HS-5 (cell line): ENCODE data around the gene CD34.
A peak's percentile ranks its signal among the peaks of the same experiment; 100 is the strongest.

Experiments used
- DNase-seq: peaks from one replicate; pipeline ENCODE4 v3.0.0-alpha.2; 2012; ENCODE audit warnings: low read depth

CD34 gene

DNA sequence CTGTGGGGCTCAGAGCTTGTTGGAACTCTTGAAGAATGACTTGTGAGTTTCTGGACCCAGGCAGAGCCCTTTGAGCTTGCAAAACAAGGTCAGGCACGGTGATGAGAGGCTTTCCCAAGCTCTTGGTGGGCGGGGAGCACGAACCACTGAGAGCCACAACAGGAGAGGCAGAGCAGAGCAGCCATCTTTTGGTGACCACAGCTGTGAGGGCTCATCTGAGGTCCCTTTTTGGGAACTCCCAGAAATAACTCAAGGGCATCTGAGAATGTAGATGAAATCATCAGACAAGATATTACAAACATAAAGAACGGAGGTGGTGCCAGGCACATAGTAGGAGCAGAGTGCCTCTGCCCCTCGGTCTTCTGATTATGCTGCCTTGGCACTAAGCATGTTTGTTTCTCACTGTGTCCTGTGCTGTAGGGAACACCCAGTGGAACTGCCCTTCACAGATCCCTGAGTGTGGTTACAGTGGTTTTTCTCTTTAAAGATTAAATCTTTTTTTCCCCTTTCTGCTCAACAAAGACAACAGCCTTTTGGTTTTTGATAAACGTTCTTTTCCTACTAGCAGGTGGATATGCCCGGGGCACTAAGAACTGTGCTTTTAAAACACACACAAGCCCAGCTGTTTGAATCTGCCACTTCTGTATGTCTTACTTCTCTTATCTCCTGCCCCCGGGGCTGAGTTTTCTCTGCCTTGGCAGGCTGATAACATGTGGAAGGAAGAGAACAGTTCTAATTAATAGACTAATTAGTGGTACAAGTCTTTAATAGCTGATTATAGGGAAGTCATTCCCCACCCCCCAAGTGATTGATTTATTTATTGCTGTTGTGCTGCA, 37.7 kb downstream of the CD34 start:
- DNase-seq: no peak

DNA sequence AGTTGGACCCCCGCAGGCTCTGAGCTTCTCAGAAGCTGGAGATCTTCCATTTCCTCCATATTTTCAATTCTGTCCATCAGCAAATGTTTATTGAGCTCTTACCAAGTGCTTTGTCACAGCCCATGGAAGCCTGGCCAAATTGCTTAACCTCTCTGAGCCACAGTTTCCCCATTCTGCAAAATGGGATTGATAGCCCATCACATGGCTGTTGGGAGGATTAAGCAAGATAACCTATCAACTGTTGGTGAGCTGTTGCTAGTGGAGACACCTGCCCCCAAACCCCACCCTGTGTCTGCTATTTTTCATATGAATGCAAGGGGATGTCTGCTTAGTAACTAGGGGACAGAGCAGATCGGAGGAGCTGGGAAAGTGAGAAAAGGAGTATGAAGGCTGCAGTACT, 38.3 kb downstream of the CD34 start:
- DNase-seq: no peak

DNA sequence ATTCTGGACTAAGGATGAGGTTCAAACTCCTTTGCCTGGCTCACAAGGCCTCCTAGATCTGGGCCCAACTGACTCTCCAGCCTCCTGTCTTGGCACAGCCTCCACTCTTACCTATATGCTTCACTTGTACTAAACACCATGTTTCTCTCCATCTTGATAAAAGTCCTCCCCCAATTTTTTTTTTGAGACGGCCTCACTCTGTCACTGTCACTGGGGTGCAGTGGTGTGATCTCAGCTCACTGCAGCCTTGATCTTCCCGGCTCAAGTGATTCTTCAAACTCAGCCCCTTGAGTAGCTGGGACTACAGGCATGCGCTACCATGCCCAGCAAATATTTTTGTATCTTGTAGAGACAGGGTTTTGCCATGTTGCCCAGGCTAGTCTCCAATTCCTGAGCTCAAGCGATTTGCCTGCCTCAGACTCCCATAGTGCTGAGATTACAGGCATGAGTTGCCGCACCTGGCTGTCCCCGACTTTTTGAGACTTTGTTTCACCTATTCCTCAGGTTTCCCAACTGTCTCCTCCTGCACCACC, 39.7 kb downstream of the CD34 start:
- DNase-seq: no peak

DNA sequence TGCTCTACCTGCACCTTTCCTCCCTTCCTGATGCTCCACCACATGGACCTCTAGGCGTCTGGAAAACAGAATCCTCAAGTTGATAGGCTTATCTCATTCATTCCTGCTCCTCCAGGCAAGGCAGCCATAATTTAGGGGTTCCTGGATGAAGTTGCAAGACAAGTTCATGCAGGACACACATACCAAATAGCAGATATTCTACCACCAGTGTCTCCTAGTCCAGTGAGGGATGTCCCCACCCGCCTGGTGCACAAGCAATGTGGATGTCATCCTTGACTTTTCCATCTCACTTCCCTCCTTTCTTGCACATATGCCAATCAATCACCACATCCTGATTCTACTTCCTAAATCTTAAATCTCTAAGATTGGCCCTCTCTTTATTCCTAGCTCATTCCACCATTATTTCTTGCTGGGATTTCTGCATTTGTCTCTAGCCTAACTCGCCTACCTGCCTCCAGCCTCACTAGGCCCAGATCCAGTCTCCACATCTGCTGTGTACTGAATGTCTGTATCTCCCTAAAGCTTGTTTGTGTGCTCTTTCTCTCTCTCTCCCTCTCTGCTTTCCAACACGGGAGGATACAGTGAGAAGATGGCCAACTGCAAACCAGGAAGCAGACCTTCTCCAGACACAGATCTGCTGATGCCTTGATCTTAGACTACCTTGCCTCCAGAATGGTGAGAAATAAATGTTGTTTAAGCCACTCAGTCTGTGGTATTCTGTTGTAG, 40.5 kb downstream of the CD34 start:
- no peak for DNase-seq

DNA sequence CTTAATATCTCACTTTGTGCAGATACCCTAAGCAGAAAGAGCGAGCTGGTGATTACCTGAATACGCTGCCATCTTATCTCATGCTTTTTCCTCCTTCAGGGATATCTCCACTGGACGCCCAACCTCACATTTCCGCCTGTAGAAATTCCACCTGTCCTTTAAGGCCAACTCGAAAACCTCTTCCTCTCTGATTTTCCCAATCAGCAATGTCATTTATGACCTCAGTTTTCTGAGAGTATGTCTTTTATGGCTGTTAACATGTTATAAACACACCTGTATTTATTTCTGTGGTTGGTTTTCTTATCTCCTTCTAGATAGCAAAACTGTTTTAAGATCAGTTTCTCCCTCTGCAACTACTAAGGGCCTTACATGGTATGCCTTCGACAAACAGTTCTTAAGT, 41.1 kb downstream of the CD34 start:
- no peak for DNase-seq

DNA sequence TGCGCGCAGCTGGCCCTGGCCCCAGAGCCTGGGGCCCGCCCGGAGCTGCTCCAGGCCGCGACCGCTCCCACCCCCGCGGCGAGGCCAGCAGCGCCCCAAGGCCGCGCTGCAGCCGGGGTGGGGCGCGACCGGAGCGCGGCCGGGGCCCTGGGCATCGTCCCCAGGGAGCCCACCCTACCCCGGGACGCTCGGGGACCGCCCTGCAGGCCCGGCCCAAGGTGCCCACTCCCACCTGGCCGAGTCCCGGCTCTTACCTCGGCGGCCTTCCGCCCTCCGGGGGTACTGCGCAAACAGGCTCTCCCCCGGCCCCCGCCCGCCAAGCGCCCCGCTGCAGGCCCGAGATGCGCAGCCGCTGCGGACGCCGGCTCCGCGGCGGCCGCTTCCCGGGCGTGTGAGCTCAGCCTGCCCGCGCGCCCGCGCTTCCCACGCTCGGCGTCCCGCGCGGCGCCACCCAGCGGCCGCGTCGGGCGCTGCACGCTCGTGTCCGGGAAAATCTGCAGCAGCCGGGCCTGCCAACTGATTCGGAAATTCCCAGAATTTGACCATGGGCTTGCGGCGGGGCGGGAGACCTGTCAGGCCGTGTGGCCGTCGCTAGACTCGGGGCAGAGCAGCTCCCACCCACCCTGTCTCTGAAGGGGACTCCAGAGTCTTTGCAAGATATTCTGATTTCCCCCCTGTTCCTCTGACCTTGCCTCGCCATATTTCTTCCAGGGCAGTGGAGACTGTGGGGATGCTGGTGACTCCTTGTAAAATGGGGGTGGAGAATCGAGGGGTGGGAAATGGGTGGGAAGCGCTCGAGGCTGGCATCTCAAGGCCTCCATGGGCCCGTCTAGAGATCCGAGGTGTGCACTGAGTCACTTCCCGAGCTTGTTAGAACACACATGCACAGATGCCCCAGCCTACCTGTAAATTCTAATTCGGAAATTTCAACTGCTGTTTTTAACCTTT, 41.9 kb downstream of the CD34 start:
- peak; percentile 36 for DNase-seq

DNA sequence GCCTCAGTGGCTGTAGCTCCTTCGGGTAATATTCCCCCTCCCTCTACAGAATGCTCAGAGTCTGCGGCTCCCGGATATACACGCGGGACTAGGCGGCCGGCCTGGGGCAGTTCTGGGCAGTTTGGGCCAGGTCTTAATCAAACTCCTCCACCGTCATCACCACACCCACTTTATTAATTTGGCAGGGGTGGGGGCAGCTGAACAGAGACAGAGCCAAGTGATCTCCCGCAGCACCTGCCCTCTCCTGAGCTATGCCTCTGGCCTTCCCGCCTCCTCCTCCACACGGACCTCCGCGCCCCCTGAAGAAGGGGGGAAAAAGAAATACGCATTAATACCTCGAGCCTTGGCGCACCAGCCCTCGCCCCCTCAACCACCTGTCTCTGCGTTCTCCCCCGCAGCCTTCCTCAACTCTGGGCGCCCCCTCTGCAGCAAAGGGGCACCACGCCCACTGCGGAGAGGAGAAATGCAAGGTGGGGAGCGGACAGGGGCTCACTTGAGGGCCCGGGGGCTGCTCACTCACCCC, 42.6 kb downstream of the CD34 start:
- no peak for DNase-seq

DNA sequence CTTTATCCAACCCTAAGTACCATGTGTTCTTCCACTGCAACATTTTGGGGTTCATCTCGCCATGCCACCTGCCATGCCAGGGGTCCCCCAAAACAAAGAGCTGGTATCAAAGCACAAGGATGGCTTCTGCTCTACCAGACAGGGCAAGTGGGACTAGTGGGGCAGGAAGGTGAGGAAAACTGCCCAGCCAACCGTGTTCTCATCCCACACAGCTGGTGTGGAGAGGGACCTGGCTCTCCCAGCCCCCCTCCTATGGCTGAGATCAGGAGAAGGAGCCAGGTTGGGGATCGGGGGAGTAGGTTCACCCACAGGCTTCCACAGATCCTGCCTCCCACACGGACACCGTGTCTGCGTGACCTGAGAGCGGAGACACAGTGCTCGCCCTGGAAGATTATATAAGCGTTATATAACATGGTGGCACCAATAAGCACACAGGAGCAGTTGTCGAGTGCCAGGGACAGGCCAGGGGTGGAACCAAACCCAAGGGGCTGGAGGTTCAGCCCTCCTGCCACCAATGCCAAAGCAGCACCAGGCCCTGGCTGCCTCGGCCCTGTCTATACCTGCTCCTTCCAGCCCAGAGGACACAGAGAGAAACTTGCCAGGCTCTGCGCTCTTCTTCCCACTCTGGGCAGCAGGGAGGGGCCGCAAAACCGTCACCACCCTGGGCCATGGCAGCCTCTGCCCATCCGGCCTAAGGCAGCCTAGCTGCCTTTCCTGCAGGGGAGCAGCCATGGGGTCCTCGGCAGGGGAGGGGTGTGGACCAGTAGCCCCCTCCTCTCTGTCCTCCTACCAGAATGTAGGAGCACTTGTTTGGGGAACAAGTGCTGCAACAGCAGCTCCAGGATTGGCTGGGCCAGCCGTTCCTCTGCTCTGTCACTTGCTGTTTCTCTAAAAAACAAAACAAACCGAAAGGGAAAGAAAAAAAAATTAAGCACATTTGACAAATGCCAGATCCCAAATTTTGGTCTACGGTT, 43.5 kb downstream of the CD34 start:
- DNase-seq: no peak

DNA sequence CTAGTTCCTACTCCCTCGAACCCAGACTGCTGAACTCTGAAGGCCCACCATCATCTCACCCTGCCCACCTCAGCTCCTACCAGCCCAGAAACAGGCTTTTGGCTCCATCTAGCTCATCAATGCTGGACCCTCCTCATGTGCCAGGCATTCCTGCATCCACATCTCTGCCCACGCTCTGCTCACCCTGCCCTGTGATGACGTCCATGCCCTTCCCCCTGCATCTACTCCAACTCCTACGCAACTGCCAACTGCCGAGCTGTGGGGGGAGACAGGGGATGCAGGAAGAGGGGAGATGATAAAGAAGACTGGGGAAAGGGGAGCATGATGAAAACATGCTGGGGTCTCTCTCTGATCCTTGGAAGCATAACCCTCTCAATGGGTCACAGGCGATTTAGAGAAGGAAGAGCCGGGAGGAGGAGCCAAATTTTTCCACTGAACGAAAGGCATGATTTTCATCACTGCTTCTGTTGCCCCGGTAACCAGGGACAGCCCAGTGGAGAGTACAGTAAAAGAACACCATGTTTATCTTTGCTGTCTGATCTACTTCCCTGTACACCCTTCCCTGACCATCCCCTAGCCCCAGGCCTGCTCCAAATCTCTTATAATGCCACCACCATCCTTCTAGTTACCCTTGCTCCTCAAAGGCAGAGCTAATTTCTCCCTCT, 44.3 kb downstream of the CD34 start:
- no peak for DNase-seq

DNA sequence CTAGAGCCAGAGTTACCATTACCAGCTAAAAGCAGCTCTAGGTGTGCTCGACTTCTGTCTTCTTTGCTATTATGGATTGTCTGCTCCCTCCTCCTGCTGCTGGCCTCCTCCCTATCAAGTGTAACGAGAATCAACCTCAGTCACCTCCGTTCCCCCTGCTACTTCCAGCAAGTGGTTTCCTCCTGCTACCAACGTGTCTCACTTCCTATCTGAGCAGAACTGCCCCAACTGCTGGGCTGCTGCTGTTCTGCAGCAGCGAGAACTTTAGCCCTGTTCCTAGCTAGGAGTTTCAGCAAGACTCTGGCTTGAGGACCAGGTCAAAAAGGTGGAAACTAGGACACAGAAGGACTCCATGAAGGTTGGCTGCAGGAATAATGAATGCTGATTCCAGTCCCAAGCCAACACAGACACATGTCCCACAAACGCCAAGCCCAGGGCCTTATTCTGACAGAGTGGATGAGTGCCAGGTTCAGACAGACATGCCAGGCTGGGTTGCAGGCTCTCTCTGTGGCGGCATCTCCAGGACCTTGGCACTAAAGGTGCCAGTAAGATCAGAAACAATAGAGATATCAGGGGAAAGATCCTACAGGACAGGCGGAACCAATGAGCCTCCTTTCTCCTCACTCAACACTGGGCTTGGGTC, 46.9 kb downstream of the CD34 start:
- no peak for DNase-seq

DNA sequence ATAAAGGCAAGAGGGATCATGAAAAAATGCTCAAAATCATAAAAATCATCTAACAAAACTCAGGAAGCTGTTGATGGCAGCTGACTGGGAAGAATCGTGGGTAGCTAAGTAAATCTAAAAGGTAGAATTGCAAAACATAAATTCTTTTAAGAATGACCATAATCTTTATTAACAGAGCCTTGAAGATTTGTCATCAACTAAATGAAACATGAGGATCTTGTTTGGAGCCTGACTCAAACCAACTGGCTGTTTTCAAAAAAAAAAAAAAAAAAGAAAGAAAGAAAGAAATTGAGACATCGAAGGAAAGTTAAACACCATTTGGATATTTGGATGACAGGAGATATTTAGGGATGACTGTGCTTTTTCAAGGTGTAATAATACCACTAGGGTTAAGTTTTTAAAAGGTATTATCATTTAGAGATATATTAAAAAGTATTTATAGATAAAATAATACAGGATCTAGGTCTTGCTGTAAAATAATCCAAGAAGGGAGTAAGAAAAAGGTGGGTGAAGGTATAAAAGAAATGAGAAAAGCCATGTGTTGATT, 48.6 kb downstream of the CD34 start:
- peak; percentile 19 for DNase-seq

DNA sequence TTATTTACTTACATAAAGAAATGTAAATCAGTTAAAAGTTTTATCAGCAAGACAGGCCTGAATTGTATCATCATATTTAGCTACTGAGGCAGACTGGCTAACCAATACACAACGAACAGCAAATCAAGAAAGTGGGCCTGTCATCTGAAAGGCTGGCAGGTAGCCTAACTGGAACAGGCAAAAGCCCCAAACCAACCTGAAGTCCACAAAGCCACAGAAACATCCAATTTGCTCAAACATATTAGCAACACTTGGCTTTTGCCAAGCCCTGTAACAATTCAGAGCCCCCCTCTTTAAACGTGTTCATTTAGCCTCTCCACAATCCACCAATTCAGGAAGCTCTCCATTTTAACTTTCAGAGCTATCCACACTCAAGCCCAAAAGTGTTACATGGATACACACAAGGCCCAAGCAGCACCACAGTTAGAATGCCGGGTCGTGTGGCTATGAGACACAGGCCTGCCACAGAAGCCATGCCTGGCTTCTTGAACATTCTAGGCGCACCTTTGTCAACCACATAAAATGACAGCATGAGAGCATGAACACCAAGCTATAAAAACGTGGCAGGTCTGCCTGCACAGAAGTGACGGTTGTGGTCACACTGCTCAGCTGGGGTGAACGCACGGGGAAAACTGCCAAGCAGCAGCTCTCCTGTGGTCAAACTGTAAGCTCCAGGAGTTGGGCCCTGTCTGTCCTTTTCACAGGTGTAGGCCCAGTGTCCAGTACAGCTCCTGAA, 49.3 kb downstream of the CD34 start:
- DNase-seq: no peak

DNA sequence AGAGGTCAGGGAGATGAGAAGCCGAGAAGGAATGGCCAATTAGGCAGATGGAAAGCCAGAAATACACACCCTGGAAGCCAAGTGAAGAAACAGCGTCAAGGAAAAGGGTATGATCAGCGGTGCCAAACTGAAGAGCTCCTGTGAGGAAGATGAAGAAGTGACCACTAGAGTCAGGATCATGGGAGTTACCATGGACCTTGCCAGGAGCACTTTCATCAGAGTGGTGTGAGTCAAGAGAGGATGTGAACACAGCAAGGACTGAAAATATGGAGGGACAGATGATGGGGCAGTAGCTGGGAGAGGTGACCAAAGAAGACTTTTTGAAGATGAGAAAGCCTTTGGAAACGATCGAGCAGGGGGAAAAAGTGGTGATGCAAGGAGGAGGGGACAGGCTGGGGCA, 50.4 kb downstream of the CD34 start:
- no peak for DNase-seq

DNA sequence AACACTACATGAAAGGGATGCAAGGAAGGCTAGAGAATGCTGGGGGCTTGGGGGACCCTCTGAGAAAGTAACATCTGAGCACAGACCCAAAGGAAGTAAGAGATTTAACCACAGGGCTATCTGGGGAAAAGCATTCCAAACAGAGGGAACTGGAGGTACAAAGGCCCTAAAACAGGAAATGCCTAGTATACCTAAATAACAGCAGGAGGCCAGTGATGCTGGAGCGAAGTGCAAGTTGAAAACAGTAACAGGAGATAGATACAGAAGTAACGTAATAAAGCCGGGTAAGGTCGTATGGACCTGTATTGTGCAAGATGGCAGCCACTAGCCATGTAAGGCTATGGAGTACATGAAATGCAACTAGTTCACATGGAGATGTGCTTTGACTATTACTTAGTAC, 52.1 kb downstream of the CD34 start:
- DNase-seq: no peak

DNA sequence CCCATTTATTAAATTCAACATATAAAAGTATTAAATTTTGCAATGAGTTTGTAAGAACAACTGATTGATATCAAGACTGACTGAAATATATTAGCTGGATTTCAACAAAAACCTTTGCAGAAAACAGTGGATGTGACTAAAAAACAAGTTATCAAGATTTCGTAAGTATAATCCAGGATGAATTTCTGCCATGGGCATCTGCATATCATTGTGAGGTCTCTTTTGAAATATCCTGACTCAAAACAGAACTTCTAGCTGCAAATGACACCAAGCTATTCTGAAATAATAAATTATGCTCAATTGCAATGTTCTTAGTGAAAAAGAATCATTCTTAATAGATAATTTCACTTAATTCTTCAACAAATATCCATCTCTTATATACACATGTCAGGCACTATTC, 52.6 kb downstream of the CD34 start:
- no peak for DNase-seq

DNA sequence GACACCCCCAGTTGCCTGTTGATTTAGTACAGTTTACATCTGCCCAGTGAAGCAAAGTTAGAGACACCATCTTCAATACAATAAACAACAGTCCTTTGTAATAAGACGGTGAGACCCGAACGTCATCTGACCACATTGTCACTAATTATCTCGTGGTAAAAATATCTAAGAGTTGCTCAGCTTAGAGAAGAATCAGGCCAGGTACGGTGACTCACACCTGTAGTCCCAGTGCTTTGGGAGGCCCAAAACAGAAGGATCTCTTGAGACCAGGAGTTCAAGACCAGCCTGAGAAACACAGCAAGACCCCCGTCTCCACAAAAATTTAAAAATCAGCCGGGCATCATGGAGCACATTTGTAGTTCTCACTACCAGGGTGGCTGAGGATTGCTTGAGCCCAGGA, 53.5 kb downstream of the CD34 start:
- no peak for DNase-seq

DNA sequence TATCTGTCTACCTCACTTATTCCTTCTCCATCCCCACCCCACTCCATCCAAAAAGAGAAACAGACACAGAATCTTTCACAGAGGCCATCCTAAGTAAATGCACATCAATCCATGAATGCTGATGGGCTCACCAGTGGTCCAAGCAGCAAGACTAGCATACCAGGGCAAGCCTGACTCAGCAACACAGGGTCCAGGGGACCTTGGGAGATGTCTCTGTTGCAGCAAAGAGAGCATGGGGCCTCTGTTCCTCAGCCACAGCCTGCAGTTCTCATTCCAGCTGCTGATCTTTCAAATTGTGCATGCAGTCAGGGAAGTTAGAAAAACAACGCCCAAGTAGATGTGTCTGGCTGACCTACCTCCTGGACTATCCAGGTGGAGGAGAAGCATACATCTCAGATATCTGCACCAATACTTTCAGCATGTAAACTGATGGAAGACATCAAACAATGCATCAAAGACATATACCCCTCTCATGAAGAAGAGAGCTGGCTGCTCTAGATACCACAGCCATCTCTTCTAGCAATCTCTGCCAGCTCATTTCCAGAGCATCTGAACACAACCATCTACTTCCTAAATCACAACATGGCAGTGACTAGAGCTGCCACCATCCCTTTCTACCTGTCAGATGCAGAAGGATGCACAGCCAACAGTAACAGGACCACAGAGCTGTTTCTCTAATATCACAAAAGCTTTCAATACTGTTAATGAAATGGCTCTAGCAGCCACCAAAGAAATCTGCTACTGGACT, 54.5 kb downstream of the CD34 start:
- DNase-seq: no peak

DNA sequence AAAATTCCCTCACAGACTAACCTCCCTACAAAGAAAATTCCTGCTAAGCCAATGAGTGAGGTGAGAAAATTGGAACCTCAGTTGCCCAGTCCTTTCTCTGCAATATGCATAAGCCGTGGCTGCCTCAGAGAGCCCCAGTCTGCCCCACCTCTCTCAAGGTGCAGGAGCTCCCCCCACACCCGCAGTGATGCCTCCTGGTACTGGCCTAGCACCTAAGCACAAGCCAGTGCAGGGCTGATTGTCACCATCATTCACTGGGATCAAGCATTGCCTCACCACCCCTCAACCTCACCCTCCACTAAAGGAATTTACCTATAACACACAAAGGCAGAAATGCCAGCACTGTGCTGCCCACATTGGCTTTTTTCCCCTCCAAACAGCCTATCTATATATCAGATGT, 56.9 kb downstream of the CD34 start:
- no peak for DNase-seq
